HG03521 (cell line): ENCODE measurements around the gene PTPN20.

Source experiments
- ATAC-seq: cut with Tn5 transposase; IDR thresholded peaks from one replicate; pipeline ENCODE4 v1.9.1; 2021; ENCODE audit warnings: mild to moderate bottlenecking, moderate library complexity; ENCODE audit not compliant: unreplicated experiment

PTPN20 gene

GRCh38 chr10:47019155-47020145 is 108.2 kb downstream of the PTPN20 start:
- ATAC-seq: no peak

- no peak for ATAC-seq
Observed at GRCh38 chr10:47020471-47020870, 109.2 kb downstream of the PTPN20 start.

- ATAC-seq: no peak
Observed at GRCh38 chr10:47021850-47022249, 110.6 kb downstream of the PTPN20 start.

GRCh38 chr10:47022311-47023131 is 111.3 kb downstream of the PTPN20 start:
- no peak for ATAC-seq

- ATAC-seq: no peak
Observed at GRCh38 chr10:47023237-47024045, 112.2 kb downstream of the PTPN20 start.

- no peak for ATAC-seq
Observed at GRCh38 chr10:47024046-47024322, 112.8 kb downstream of the PTPN20 start.

- peak; percentile 61 for ATAC-seq
Observed at GRCh38 chr10:47024399-47025252, 113.4 kb downstream of the PTPN20 start.

GRCh38 chr10:47025253-47025539 is 114.0 kb downstream of the PTPN20 start:
- no peak for ATAC-seq

- no peak for ATAC-seq
Observed at GRCh38 chr10:47025540-47026300, 114.5 kb downstream of the PTPN20 start.

GRCh38 chr10:47026301-47027107 is 115.3 kb downstream of the PTPN20 start:
- no peak for ATAC-seq

GRCh38 chr10:47027108-47027783 is 116.0 kb downstream of the PTPN20 start:
- ATAC-seq: no peak

GRCh38 chr10:47027784-47028260 is 116.6 kb downstream of the PTPN20 start:
- ATAC-seq: no peak

- ATAC-seq: no peak
Observed at GRCh38 chr10:47028466-47028865, 117.2 kb downstream of the PTPN20 start.

GRCh38 chr10:47029181-47030009 is 118.2 kb downstream of the PTPN20 start:
- ATAC-seq: no peak

- no peak for ATAC-seq
Observed at GRCh38 chr10:47030191-47030703, 119.0 kb downstream of the PTPN20 start.

GRCh38 chr10:47031211-47031900 is 120.1 kb downstream of the PTPN20 start:
- no peak for ATAC-seq
